Measurements from ENCODE around the gene DIPK1A.

DNA sequence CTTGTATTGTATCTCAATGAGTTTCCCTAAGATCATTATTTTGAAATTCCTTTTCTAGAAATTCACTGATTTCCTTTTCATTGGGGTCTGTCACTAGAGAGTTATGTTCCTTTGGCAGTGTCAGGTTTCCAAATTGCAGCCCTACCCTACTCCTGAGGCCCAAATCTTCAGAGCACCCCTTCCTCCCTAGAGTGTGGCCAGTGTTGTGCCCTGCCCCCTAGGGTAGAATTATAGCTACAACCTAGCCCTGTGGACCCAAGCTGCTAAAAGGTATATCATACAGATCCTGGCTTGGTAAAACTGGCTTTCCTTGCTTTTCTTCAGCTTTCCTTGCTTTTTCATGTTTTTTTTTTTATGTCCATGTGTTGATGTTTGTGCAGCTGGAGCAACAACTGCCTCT is 60.7 kb downstream of the DIPK1A start:
- TF ChIP-seq CTCF (IDR thresholded peaks at IDR 0.05) (no peak), POLR2A (IDR thresholded peaks at IDR 0.05) (no peak)

All from esophagus squamous epithelium (tissue), 4 donors.